WI38 (cell line): Measurements from ENCODE around the gene A2ML1.
"Not testable (repeated sequence)": the region's sequence is repeated elsewhere in the genome, so short reads cannot be mapped to it uniquely, and the experiment has no call there.

Source experiments
- H3K4me3 ChIP-seq: 2 replicates; pipeline ENCODE4 v1.5.1; 2011; ENCODE audit warnings: low read depth, mild to moderate bottlenecking, control low read depth, low read length
- TF ChIP-seq, protein P1 (sequence below): IDR thresholded peaks from 2 replicates; pipeline ENCODE4 v1.5.1; 2012; ENCODE audit warnings: low read depth, mild to moderate bottlenecking, control low read depth, low read length

A2ML1 gene

DNA sequence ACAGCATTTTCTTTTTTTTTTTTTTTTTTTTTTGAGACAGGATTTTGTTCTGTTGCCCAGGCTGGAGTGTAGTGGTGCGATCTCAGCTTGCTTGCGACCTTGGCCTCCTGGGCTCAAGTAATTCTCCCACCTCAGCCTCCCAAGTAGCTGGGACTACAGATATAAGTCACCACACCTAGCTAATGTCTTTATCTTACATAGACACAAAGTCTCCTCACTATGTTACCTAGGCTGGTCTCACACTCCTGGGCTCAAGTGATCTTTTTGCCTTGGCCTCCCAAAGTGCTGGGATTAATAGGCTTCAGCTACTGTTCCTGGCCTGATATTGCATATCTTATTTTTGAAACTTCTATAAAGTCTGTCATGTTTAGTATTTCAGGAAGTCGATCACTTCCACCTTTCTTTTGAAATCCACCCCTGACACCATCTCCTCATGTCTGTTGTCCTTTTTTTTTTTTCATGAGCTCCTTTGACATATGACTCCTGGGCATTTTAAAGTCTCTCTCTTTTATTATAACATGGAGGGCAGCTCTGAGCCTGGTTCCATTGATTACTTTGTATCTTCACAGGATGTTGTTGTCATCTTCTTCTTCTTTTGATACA lies 5.9 kb upstream of the A2ML1 start:
- TF ChIP-seq, protein P1, sequence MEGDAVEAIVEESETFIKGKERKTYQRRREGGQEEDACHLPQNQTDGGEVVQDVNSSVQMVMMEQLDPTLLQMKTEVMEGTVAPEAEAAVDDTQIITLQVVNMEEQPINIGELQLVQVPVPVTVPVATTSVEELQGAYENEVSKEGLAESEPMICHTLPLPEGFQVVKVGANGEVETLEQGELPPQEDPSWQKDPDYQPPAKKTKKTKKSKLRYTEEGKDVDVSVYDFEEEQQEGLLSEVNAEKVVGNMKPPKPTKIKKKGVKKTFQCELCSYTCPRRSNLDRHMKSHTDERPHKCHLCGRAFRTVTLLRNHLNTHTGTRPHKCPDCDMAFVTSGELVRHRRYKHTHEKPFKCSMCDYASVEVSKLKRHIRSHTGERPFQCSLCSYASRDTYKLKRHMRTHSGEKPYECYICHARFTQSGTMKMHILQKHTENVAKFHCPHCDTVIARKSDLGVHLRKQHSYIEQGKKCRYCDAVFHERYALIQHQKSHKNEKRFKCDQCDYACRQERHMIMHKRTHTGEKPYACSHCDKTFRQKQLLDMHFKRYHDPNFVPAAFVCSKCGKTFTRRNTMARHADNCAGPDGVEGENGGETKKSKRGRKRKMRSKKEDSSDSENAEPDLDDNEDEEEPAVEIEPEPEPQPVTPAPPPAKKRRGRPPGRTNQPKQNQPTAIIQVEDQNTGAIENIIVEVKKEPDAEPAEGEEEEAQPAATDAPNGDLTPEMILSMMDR: no peak
- no peak overlapping the region for H3K4me3 ChIP-seq

DNA sequence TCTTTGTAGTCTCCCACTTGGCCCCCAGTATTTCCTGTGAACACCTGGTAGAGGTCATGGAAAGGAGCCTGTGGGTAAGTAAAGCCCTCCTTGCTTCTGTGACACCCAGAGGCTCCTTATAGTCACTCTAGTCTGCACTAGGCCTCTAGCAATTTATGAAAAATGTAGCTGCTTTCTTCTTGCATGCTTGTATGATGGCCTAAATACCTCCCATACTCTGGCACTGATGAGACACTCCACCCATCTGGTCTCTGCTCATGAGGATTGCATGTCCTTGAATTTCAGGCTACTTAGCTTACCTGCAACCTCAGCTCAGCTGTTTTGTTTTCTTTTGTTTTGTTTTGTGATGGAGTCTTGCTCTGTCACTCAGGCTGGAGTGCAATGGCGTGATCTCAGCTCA lies 4.6 kb upstream of the A2ML1 start:
- TF ChIP-seq, protein P1: no peak
- H3K4me3 ChIP-seq: no peak overlapping the region

DNA sequence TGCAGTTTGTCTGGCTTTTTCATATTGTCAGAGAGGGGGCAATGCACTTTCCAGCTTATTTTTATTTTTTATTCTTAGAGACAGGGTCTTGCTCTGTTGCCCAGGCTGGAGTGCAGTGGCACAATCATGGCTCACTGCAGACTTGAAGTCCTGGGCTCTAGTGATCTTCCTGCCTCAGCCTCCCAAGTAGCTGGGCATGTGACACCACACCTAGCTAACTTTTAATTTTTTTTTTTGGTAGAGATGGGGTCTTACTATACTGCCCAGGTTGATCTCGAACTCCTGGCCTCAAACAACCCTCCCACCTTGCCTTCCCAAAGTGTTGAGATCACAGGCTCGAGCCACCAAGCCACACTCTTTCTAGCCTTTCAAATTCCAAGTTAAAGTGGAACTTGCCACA lies 3.9 kb upstream of the A2ML1 start:
- no peak overlapping the region for H3K4me3 ChIP-seq
- TF ChIP-seq, protein P1: no peak

DNA sequence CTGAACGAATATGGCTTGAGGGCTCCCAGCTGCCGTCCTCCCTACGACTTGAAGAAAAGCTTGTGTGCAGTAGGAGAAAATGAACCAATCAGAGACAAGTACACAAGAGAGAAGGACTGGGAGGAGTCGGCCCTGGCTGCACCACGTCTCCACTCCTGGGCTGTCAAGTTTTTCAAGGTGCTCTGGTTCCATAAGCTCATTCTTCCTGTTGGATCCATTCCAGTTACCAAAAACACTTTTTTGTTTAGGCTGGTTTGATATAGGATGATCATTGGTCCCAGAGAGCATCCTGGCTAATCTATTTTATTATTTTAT lies 2.8 kb upstream of the A2ML1 start:
- TF ChIP-seq, protein P1: no peak
- no peak overlapping the region for H3K4me3 ChIP-seq

DNA sequence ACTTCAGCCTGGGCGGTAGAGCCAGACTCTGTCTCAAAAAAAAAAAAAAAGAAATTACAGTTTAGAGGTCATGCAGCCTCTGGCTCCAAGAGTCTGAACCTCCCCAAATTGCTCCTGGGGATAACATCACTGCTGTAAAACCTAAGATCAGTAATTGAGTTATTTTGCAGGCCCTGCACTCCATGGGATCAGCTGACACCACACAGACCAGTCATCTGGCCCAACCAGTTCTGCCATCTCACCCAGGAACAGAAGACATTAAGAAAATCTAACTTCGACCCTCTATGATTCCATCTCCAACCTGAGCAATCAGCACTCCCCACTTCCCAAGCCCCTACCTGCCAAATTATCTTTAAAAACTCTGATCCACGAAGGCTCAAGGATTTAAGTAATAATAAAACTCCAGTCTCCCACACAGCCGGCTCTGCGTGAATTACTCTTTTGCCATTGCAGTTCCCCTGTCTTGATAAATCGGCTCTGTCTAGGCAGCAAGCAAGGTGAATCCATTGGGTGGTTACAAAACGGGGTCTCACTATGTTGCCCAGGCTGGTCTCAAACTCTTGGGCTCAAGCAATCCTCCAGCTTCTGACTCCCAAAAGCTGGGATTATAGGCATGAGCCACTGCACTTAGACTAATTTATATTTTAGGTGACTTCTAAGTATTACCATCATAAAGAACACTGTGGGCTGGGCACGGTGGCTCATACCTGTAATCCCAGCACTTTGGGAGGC lies 1.6 kb upstream of the A2ML1 start:
- H3K4me3 ChIP-seq: not testable (repeated sequence)

DNA sequence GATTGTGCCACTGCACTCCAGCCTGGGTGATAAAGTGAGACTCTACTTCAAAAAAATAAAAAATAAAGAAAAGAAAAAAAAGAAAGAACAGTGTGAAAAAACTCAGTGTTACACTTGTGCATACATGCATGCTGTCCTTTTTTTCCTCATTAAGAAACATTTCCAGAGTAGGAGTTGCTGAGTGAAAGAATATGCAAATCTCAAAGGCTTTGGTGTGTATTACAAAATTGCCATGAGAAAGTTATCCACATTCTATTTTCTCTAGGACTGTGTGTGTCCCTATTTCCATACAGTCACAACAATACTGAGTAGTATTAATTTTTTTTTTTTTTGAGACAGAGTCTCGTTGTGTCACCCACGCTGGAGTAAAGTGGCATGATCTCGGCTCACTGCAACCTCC lies 830 bp upstream of the A2ML1 start:
- TF ChIP-seq, protein P1: no peak
- H3K4me3 ChIP-seq: no peak overlapping the region

DNA sequence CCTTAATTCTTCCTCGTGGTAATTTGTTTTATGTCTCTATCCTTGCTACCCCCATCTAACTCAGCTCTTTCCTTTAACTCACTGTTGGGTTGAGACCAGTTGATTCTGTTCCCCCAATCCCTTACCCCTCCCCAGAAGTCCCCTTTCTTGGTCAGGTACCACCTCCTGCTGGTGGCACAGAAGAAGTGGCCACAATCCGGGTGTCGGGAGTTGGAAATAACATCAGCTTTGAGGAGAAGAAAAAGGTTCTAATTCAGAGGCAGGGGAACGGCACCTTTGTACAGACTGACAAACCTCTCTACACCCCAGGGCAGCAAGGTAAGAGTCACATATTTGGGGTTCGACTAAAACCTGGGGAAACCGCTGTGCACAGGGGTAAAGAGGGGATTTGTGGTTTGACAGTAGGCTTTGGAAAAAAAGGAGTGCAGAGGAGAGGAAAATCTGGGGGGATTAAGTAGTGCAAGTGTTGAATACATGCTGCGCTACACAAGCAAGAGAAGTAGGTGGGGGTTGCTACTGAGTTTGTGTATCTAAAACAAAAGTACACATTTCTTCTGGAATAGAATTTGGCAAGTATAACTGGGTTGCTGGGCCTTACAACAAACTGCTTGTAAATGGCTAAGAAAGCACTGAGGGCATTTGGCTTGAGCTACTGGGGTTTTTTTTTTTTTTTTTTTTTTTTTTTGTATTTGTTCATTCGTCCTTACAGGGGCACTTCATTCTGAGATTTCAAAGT lies 1.3 kb downstream of the A2ML1 start:
- no peak overlapping the region for H3K4me3 ChIP-seq
- TF ChIP-seq, protein P1: peak; percentile 63
